Measurements from ENCODE around the gene SPINK4.

Gene SPINK4

DNA sequence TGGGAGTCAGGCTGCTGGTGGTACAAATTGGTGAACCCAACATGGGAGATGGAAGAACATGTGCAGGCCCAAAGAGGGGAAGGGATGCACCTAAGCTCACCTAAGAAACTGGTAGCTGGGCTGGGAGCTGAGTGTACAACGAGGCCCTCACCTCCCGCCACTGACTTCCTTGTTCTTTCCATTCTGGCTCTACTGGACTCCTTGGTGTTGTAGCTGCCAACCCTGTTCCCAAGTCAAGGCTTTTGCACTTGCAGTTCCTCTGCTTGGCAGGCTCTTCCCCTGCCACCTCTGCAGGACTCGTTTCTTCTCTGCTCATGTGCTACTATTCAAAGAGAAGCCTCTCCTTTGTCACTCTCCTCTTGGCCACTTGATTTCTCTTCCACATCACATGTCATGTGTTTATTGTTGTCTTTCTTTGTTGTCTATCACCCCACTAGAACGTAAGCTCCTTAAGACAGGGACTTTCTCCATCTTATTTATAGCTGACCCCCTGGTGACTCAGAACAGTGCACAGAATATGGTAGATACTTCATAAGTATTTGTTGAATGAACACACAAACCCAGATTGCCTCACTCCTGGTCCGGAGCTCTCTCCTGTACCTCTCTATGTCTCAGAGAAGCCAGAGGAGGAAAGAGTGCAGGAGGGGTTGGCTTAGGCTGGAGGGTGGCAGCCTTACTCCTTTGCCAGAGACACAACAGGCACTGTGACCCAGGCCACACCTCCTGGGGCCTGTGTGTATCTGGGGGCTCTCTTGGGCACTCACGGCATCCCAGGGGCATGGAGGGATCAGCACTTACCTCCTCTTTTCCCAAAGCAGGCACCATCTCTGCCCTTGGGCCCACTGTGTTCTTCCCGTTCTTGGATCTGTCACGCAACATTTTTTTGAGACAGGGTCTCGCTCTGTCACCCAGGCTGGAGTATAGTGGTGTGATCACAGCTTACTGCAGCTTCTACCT lies 5.2 kb upstream of the SPINK4 start:
- Histone ChIP-seq H3F3A (ENCODE audit: insufficient read depth, low read length) (no peaks in the 10 kb centered on the region), H3K27me3 (ENCODE audit: insufficient read depth, low read length) (no peaks in the 10 kb centered on the region; the same call in 1 of the 2 replicates), H3K79me2 (ENCODE audit: insufficient read depth, low read length) (no peaks in the 10 kb centered on the region), H3K4me2 (ENCODE audit: low read length) (no peak overlapping the region), H3K9me3 (ENCODE audit: low read length) (no peaks in the 10 kb centered on the region), H3K9ac (ENCODE audit: low read length) (no peak overlapping the region), H3K36me3 (ENCODE audit: insufficient read depth, low read length) (no peaks in the 10 kb centered on the region), H3K4me1 (ENCODE audit: insufficient read depth, low read length, severe bottlenecking) (no peaks in the 10 kb centered on the region), H3K9me2 (ENCODE audit: low read depth, low read length) (no peaks in the 10 kb centered on the region), H4K20me1 (ENCODE audit: insufficient read depth, low read length) (no peaks in the 10 kb centered on the region), H2AFZ (ENCODE audit: low read length) (no peak overlapping the region), H3K4me3 (ENCODE audit: low read depth, low read length, poor library complexity, severe bottlenecking) (no peak overlapping the region), H3K27ac (ENCODE audit: low read depth, low read length, poor library complexity, severe bottlenecking) (no peak overlapping the region)
- no peak for TF ChIP-seq EZH2 (IDR thresholded peaks at IDR 0.05; ENCODE audit: borderline replicate concordance, low read length)
- TF ChIP-seq, protein P1, sequence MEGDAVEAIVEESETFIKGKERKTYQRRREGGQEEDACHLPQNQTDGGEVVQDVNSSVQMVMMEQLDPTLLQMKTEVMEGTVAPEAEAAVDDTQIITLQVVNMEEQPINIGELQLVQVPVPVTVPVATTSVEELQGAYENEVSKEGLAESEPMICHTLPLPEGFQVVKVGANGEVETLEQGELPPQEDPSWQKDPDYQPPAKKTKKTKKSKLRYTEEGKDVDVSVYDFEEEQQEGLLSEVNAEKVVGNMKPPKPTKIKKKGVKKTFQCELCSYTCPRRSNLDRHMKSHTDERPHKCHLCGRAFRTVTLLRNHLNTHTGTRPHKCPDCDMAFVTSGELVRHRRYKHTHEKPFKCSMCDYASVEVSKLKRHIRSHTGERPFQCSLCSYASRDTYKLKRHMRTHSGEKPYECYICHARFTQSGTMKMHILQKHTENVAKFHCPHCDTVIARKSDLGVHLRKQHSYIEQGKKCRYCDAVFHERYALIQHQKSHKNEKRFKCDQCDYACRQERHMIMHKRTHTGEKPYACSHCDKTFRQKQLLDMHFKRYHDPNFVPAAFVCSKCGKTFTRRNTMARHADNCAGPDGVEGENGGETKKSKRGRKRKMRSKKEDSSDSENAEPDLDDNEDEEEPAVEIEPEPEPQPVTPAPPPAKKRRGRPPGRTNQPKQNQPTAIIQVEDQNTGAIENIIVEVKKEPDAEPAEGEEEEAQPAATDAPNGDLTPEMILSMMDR (IDR thresholded peaks at IDR 0.05; ENCODE audit: low read length): no peak

DNA sequence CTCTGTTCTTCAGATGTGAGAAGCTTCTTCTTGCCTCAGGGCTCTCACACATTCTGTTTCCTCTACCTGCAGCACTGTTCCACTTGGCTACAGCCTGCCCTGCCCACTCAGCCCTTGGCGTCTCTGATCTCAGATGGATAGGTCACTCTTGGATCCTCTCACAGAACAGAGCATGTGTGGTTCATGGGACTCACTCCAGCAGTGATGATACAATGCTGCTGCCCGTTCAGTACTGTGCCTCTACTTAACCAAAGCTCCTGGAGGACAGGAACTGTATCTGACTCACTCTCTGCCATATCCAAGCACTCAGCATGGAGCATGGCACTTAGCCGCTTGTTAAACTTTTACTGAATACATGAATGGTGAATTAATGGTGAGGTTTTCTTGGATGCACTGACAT lies 3.4 kb upstream of the SPINK4 start:
- Histone ChIP-seq H3K9me2 (ENCODE audit: low read depth, low read length) (no peaks in the 10 kb centered on the region), H3K9ac (ENCODE audit: low read length) (no peak overlapping the region), H2AFZ (ENCODE audit: low read length) (no peak overlapping the region), H3K27me3 (ENCODE audit: insufficient read depth, low read length) (no peaks in the 10 kb centered on the region; the same call in none of the 2 replicates), H3K36me3 (ENCODE audit: insufficient read depth, low read length) (no peaks in the 10 kb centered on the region), H3K27ac (ENCODE audit: low read depth, low read length, poor library complexity, severe bottlenecking) (no peak overlapping the region), H4K20me1 (ENCODE audit: insufficient read depth, low read length) (no peaks in the 10 kb centered on the region), H3K9me3 (ENCODE audit: low read length) (no peaks in the 10 kb centered on the region), H3K4me3 (ENCODE audit: low read depth, low read length, poor library complexity, severe bottlenecking) (no peak overlapping the region), H3K4me1 (ENCODE audit: insufficient read depth, low read length, severe bottlenecking) (no peaks in the 10 kb centered on the region), H3F3A (ENCODE audit: insufficient read depth, low read length) (no peaks in the 10 kb centered on the region), H3K79me2 (ENCODE audit: insufficient read depth, low read length) (no peaks in the 10 kb centered on the region), H3K4me2 (ENCODE audit: low read length) (no peak overlapping the region)
- TF ChIP-seq, protein P1 (IDR thresholded peaks at IDR 0.05; ENCODE audit: low read length): no peak
- TF ChIP-seq EZH2 (IDR thresholded peaks at IDR 0.05; ENCODE audit: borderline replicate concordance, low read length): no peak

DNA sequence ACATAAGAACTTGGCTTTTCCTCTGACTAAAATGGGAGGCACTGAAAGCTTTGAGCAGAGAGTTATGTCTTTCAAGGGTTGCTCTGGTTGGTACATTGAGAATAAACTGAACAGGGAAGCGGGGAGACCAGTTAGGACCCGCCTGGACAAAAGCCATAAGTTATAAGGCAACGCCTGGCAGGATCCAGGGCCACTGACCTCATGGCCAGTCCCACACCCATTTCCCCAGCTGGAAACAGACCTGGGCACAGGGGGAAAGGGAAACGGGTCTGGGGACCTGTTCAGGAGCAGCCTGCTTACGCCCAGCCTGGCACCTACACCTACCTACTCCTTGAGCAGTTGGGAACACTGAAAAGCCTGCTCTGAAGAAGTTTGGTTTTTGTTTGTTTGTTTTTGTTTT lies 1.3 kb downstream of the SPINK4 start:
- H3K4me1 ChIP-seq (ENCODE audit: insufficient read depth, low read length, severe bottlenecking): no peaks in the 10 kb centered on the region
- H3K9me3 ChIP-seq (ENCODE audit: low read length): no peaks in the 10 kb centered on the region
- H3K27me3 ChIP-seq (ENCODE audit: insufficient read depth, low read length): no peaks in the 10 kb centered on the region; the same call in 1 of the 2 replicates
- no peaks in the 10 kb centered on the region for H3F3A ChIP-seq (ENCODE audit: insufficient read depth, low read length)
- H3K79me2 ChIP-seq (ENCODE audit: insufficient read depth, low read length): no peaks in the 10 kb centered on the region
- no peak overlapping the region for H3K4me2 ChIP-seq (ENCODE audit: low read length)
- no peak overlapping the region for H2AFZ ChIP-seq (ENCODE audit: low read length)
- H3K4me3 ChIP-seq (ENCODE audit: low read depth, low read length, poor library complexity, severe bottlenecking): no peak overlapping the region
- no peak overlapping the region for H3K9ac ChIP-seq (ENCODE audit: low read length)
- H4K20me1 ChIP-seq (ENCODE audit: insufficient read depth, low read length): no peaks in the 10 kb centered on the region
- TF ChIP-seq, protein P1 (IDR thresholded peaks at IDR 0.05; ENCODE audit: low read length): no peak
- no peak for TF ChIP-seq EZH2 (IDR thresholded peaks at IDR 0.05; ENCODE audit: borderline replicate concordance, low read length)
- no peak overlapping the region for H3K27ac ChIP-seq (ENCODE audit: low read depth, low read length, poor library complexity, severe bottlenecking)
- no peaks in the 10 kb centered on the region for H3K9me2 ChIP-seq (ENCODE audit: low read depth, low read length)
- H3K36me3 ChIP-seq (ENCODE audit: insufficient read depth, low read length): no peaks in the 10 kb centered on the region

Data from OCI-LY1 (cell line).